Middle frontal gyrus (tissue), 1 donor: ENCODE results near the gene PRKCG.
"Not testable (repeated sequence)": the region's sequence is repeated elsewhere in the genome, so short reads cannot be mapped to it uniquely, and the experiment has no call there.

Experiments
- DNase-seq: peaks from one replicate; pipeline ENCODE4 v3.0.0-alpha.2; 2015; ENCODE audit warnings: low spot score; ENCODE audit errors: extremely low spot score

The PRKCG gene

GRCh38 chr19:53942001-53942786 lies 60.2 kb downstream of the PRKCG start:
- no peak for DNase-seq

- no peak for DNase-seq
Measured at GRCh38 chr19:53944416-53944815, 62.4 kb downstream of the PRKCG start.

- no peak for DNase-seq
Measured at GRCh38 chr19:53944933-53945332, 62.9 kb downstream of the PRKCG start.

- no peak for DNase-seq
Measured at GRCh38 chr19:53945441-53945840, 63.4 kb downstream of the PRKCG start.

- DNase-seq, result no peak
Measured at GRCh38 chr19:53945998-53946397, 64.0 kb downstream of the PRKCG start.

- DNase-seq, result no peak
Measured at GRCh38 chr19:53947624-53948023, 65.6 kb downstream of the PRKCG start.

GRCh38 chr19:53948611-53949010 lies 66.6 kb downstream of the PRKCG start:
- not testable (repeated sequence) for DNase-seq

- DNase-seq, result no peak
Measured at GRCh38 chr19:53951436-53951835, 69.4 kb downstream of the PRKCG start.

GRCh38 chr19:53951947-53952346 lies 70.0 kb downstream of the PRKCG start:
- no peak for DNase-seq

- DNase-seq, result no peak
Measured at GRCh38 chr19:53953383-53953782, 71.4 kb downstream of the PRKCG start.
